Prostate gland (tissue), 2 donors: Measurements from ENCODE around the gene ROBO1.

Experiments
- CTCF ChIP-seq, 4 experiments: fragments of 200-600 bp in 2 of 4; fragments of 450-650 bp in 2 of 4; sonication (generic) in 2 of 4; IDR thresholded peaks; 1 replicate in 3 of 4; 2 replicates in 1 of 4; pipeline ENCODE4 v1.5.1; 2016 to 2019; ENCODE audit warnings: antibody characterized with exemption in 4 of 4, mild to moderate bottlenecking in 2 of 4, moderate library complexity in 2 of 4
- POLR2A ChIP-seq: fragments of 450-650 bp; IDR thresholded peaks from one replicate; pipeline ENCODE4 v1.6.1; 2016; ENCODE audit warnings: antibody characterized with exemption, mild to moderate bottlenecking

GRCh38 chr3:78986416-78987101 is 781.2 kb downstream of the ROBO1 start:
- TF ChIP-seq POLR2A (no peak), CTCF (IDR thresholded peaks at IDR 0.05) (no peak)
